Stimulated activated CD8-positive, alpha-beta memory T cell treated with anti-CD3 and anti-CD28 coated beads, Interleukin-2, amount 100 ng/mL, for 48 hours (primary cell): Measurements from ENCODE around the gene RCE1.

Source experiments
- DNase-seq, 2 donors: peaks; one replicate each; pipeline ENCODE4 v3.0.0-alpha.2; 2020; ENCODE audit warnings: low read depth in 2 of 2

Gene RCE1

GRCh38 chr11:66844496-66845142 is 1.4 kb downstream of the RCE1 start:
- no peak for DNase-seq

DNA sequence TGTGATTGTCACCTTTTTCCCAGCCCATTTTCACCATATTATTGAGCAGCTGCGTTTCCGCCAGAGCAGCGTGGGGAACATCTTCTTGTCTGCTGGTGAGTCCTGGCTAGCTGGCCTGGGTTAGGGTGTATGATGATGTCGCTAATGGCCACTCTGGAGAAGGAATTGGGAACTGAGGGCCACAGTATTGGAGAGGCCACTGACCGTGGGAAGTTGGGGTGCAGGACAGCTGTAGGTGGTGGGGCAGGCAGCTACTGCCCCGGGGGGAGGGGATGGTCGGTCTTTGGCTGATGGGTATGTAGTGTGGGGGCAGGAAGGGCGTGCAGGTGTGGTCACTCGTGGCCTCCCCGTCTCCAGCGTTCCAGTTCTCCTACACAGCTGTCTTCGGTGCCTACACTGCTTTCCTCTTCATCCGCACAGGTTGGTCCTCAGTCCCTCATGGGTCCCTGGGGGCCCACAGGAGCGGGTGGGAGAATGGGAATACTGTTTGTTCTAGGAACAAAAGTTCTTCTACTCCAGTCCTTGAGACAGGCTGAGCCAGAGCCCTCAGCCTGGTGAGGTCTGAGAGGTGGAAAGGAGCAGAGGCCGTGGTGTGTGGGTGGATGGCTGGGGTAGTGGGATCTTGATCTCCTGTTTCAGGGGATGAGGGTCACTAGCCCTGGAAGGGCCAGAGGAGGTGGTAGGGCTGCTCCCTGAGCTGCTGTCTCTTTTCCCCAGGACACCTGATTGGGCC is 2.1 kb downstream of the RCE1 start:
- DNase-seq: no peak

- no peak for DNase-seq
These were observed 2.6 kb downstream of the RCE1 start for GRCh38 chr11:66845876-66846212.

DNA sequence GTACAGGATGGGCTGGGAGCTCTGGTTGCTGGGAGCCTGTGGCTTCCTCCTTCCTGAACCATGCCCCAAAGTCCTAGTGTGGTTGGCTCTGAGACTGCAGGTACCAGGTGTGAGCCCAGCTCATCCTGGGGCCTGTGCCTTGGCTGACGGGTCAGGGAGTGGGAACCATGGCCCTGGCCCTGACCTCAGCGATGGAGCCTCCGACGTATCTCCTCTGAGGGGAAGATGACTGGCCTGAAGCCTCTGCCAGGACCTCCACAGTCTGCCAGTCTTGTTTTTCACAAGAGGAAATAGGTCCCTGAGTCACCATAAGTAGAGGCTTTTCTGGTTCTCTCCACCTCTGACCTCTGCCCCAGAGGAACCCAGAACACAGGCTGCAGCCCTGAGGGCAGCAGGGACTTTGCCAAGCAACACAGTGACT is 3.4 kb downstream of the RCE1 start:
- no peak for DNase-seq

- no peak for DNase-seq
These were observed 4.4 kb downstream of the RCE1 start for GRCh38 chr11:66847461-66848232.

- DNase-seq: no peak
These were observed 5.6 kb downstream of the RCE1 start for GRCh38 chr11:66848671-66849500.

DNA sequence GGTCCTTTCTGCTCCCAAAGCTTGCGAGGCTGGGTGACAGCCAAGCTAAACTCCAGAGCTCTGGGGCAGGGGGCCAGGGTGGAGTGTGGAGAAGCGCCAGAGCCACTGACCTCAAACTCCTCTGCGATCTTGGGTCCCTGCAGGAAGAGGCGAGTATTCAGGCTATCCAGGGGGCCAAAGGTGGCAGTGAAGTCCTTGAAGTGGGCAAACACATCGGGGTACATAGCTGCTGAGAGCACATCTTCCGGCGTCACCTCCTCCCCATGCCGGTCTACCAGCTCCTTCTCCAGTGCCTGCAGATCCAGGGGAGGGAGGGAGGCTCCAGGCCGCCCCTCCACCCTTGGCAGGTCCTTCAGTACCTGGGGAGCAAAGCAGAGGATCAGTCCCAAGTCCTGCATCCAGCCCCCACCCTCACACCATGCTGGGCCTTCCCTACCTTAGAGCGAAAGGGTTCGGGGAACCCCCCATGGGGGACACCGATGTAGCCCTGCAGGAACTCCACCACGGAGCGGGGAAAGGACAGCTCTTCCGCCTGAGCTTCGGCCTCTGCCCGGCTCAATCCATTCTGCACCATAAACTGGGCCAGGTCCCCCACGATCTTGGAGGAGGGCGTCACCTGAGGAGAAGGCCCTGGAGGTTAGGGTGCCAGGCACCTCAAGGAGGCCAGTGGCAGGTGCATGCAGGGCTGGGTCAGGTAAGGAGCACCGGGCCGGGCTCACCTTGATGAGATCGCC is 6.4 kb downstream of the RCE1 start:
- no peak for DNase-seq

DNA sequence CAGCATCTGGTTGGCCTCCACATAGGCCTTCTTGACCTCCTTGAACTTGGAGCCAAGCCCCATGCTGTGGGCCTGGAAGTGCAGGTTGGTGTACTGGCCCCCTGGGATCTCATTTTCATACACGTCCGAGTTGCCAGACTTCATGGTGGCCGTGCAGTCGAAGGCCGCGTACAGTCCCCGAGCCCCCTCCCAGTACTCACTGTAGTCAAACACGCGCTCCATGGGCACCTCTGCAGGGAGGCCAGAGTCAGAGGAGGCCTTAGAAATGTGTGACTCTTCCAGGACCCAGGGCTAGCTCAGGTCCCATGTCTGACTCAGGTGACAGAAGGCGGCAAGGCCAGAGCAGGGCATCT is 7.0 kb downstream of the RCE1 start:
- no peak for DNase-seq

- no peak for DNase-seq
These were observed 7.5 kb downstream of the RCE1 start for GRCh38 chr11:66850588-66851238.

DNA sequence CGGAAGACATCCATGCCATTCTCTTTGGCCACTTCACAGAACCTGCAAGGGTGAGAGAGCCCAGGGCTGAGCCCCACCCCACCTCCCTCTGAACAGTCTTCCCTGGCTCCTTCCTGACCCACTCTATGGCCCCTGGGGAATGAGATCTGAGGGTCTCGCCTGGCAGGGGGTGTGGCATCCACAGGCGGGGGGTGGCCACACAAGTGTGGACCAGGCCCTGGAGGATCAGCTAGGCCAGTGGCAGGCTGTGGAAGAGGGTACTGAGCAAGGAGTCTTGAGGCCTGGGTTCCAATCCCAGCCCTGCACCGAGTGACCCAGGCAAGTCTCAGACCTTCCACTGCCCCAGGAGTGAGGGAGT is 8.0 kb downstream of the RCE1 start:
- no peak for DNase-seq

DNA sequence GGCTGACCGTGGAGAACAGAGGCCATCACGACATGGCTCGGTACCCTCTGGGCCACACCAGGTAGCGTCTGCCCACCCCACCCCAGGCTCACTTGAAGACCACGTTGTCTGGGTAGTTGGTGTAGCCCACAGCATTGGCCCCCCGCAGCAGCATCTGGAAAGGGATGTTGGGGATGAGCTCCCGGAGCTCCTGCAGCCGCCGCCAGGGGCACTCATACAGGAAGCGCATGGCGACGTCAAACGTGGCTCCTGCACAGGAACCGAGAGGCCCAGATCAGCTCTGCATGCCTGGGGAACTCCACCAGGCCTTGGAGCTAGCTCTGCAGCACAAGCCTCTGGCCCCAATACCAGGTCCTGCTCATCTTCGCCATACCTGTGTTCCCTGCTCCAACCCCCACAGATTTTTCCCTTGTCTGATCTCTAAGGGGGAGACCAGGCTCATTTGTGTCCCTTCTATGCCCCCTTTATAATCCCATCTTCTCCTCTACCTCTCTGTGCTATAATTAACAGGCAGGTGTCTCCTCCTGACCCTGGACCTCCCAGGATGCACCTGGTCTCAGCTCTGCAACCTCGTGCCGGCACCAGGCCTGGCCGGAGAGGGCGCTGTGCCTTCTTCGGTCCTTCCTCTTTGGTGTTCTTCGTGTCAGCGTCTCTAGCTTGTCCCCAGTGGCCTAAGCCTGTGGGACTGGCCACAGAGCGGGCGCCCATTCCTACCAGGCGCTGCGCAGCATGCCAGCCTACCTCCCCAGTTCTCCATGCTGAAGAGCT is 8.6 kb downstream of the RCE1 start:
- DNase-seq: no peak

DNA sequence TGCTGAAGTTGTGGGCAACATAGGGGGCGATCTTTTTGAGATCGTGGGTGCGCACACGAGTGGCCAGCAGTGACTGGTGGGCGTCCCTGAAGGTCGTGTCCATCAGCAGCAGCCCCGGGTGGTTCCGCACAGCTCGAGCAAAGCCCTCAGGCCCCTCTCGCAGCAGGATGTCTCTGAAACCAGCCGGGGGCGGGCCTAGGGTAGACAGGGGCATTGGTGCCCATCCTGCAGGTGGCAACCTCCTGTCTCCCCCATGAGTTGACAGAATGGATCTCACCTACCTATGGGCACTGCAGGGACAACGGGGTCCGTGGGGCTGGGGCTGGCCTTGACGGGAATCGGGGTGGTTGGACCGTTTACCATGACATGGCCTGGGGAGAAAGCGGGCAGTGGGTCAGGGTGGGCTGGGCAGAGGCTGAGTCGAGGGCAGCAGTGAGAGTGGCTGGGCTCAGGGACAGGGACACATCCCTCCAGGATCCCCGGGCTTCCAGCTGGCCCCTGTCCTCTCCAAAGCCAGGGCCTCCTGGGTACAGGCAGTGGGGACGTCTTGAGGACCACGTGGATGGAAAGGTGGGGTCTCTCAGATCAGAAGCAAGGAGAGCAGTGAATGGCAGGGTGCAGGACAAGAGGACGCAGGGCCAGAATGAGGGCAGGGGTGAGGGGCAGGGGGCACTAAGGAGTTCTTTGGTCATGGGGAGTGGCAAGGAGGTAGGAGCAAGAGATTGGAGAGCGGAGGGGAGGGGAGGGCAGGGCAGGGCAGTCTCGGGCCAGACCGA is 9.4 kb downstream of the RCE1 start:
- DNase-seq: no peak

DNA sequence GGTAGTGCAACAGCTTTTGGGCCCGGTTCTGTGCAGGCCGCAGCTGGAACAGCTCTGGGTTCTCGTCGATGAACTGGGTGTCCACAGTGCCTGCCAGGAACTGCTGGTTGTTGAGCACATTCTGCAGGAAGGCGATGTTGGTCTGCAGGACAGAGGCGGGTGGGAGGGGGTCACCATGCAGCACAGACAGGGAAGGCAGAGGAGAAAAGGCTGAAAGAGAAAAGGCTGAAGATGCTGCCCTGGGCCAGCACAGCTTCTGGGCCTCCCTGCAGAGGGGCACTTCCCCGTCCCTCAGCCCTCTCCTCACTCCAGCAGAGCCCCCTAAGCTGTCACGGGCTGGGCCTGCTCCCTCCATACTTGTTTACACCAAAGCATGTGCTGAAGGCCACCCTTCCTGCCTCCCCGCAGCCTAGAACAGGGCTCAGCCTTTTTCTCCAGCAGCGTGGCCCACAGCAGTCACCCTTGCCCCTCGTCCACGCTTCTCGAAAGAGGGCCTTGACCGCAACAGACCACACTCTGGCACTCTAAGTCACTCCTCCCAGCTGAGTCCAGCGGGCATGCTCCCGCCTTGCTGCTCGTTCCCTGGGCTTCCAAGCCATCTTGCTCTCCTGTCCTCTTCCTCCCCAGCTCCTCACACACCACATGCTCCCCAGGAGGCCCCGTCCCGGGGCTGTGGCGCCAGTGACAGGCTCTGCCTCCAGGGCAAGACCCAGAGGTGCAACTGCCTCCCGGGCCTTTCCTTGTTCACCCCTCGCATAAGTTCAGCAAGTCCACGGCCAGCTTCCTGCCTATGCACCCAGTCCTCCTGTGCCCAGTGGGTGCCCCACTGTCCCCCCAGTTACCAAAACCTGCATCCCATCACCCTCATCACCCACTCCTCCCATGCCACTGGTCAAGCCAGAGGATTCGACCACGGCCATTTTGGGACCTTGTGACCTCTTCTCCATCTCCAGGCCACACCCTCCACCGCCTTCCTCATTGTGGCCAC is 10.3 kb downstream of the RCE1 start:
- DNase-seq: no peak

DNA sequence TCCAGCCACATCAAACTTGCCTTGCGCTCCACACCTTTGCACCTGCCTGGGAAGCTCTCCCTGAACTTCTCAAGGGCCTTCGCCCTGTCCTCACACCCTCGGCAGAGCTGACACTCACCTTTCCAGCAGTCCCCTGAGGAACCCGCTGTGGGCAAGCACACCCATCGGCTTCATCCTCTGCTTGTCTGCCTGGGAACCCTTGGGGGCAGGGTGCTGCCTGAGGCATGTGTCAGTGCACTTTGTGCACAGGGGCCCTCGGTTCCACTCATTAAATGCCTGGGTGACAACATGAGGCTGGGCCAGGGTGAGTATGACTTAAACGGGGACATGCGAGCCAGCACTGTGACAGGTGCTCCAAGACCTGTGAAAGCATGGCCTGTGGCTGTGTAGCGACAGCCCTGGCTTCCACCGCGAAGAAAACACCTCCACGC is 11.0 kb downstream of the RCE1 start:
- no peak for DNase-seq

DNA sequence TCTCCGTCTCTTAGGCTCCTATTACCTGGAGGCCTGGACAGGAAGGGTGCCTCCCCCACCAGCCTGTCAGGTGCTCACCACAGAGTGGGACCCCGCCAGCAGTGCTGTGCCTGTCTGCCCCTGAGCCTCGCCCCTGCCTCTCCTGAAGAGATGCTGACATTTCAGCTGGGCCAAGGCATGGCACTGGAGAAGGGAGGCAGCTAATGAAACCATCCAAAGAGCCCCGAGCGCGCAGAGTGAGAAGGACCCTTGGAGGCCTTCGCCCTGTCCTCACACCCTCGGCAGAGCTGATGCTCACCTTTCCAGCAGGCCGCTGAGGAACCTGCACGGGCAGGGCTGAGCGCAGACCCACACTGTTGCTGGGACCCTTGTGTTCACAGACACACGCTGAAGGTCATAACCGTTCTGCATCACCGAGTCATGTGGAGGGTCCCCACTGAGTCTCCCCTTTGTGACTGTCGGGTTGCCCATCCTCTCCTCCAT is 11.5 kb downstream of the RCE1 start:
- DNase-seq: no peak

GRCh38 chr11:66855574-66856495 is 12.6 kb downstream of the RCE1 start:
- peak; percentile 85 to 86 for DNase-seq
